Loucy (cell line): ENCODE measurements around the gene ERBB3.

Experiments
- CTCF ChIP-seq: fragments of 200-600 bp; sonication (generic); conservative IDR thresholded peaks from 2 replicates; pipeline ENCODE4 v1.5.1; 2014; ENCODE audit warnings: mild to moderate bottlenecking, antibody characterized with exemption, low read length
- EZH2phosphoT487 ChIP-seq: fragments of 200-600 bp; IDR thresholded peaks from 2 replicates; pipeline ENCODE4 v1.6.1; 2018; ENCODE audit warnings: antibody characterized with exemption, mild to moderate bottlenecking, moderate library complexity, borderline replicate concordance

GRCh38 chr12:56103823-56104108, 23.8 kb downstream of the ERBB3 start:
- TF ChIP-seq CTCF: no peak
- no peak for TF ChIP-seq EZH2phosphoT487
